ENCODE results near the gene DHX30.
"Not testable (repeated sequence)": the region's sequence is repeated elsewhere in the genome, so short reads cannot be mapped to it uniquely, and the experiment has no call there.

The DHX30 gene

DNA sequence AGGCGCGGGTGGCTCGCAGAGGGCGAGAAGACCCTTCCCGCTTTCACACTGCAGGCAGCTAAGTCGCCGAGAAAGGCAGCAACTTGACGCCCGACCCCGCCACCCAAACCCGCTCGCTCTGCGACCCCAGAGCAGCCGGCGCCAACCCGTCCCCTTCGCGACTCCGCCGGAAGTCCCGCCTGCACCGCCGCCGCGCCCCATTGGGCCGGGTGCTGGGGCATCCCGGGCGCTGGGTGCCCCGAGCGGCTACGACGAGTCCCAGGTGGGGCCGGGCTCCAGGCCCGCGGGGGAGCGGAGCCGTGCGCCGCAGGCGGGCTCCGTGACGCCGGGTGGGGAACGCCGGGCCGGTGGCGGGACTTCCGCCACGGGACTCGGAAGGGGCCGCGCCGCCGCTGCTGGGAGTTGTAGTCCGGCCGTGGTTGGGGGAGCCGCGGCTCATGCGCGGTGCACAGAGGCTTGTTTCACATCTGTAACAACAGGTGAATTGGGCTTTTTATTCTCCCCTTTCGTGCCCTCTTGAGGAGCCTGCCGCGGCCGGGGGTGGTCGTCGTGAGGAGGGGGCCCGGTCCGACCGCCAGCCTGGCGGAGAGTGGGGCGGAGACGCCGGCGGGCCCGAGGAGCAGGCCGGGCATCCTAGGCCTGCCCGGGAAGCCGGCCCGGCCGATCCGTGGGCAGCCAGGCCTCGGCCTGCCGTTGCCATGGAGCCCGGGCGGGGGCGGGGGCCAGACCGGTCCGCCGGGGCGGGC, at the start of gene DHX30:
DHX30 (plus strand) TSS at position 405 of the 746 bp plus-strand sequence. CDS start 7,546 bp downstream, outside the sequence.
- DNase-seq (ENCODE audit: low spot score), result peak; percentile 89

DNA sequence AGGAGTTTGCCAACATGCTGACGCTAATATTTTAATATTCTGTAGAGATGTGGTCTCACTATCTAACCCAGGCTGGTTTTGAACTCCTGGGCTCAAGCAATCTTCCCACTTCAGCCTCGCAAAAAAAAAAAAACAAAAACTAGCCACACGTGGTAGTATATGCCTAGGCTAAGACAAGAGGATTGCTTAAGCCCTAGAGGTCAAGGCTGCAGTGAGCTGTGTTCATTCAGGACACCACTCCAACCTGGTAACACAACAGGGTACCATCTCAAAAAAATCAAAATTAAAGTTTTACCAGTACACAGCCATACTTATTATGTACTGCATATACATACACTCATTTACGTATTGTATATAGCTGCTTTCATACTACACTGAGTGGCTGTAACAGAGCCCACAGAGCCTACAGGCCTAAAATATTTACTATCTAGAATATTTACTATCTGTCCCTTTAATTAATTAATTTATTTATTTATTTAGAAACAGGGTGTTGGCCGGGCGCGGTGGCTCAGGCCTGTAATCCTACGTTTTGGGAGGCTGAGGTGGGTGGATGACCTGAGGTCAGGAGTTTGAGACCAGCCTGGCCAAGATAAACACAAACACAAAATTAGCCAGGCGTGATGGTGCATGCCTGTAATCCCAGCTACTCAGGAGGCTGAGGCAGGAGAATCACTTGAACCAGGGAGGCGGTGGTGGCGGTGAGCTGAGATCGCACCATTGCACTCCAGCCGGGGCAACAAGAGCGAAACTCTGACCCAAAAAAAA, 44.5 kb upstream of the DHX30 start:
- DNase-seq (ENCODE audit: low spot score), result no peak

DNA sequence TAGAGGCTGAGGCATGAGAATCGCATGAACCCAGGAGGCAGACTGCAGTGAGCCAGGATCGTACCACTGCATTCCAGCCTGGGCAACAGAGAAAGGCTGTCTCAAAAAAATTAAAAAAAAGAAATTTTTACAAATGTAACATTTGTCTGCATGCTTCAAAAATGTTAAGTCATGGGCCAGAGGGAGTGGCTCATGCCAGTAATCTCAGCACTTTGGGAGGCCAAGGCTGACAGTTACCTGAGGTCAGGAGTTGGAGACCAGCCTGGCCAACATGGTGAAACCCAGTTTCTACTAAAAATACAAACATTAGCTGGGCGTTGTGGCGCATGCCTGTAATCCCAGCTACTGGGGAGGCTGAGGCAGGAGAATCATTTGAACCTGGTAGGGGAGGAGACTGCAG, 42.7 kb upstream of the DHX30 start:
- DNase-seq (ENCODE audit: low spot score), result not testable (repeated sequence)

- no peak for DNase-seq (ENCODE audit: low spot score)
Observed at GRCh38 chr3:47761046-47761445, 41.9 kb upstream of the DHX30 start.

DNA sequence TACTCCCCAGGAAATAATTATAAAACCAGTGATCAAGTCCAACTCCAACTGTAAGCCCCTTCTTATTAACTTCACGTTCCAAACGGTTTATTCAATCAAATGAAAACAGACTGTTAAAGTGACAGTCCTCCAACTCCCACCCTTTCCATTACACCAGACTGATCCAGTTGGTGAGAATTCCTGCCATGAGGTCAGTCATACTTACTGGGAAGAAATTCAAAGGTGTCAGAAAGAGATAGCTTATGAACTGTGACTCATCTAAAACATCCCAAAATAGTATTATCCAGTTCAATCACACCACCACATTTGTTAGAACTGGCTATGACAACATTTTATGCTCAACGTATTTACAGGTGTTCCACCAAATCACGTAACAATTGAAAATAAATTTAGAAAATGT, 40.7 kb upstream of the DHX30 start:
- no peak for DNase-seq (ENCODE audit: low spot score)

DNA sequence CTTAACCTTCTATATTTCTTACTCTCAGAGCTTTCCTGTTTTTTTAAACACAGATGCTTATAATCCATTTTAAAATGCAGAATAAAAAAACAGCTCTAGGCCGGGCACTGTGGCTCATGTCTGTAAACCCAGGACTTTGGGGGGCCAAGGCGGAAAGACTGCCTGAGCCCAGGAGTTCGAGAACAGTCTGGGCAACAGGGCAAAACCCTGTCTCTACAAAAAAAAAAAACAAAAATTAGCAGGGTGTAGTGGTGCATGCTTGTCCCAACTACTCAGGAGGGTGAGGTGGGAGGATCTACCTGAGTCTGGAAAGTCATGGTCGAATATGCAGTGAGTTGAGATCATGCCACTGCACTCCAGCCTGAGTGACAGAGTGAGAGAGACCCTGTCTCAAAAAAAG, 36.8 kb upstream of the DHX30 start:
- no peak for DNase-seq (ENCODE audit: low spot score)

- no peak for DNase-seq (ENCODE audit: low spot score)
Observed at GRCh38 chr3:47772047-47772446, 30.9 kb upstream of the DHX30 start.

DNA sequence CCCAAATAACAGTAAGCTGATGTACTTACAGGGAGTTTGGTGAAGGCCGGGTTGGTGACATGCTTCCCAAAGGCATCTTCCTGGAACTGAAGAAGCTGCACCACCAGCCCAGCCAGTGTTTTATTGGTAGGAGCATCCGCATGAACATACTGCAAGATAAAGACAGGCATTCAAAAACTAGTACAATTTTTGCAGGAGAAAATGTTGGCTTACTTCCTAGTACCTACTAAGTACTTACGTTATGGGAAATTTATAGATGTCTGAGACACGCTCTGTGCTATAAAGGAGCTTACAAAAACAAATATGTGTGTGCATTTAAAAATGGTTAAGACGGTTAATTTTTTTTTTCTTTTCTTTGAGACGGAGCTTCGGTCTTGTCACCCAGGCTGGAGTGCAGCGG, 30.1 kb upstream of the DHX30 start:
- no peak for DNase-seq (ENCODE audit: low spot score)

GRCh38 chr3:47778746-47779145, 24.2 kb upstream of the DHX30 start:
- DNase-seq (ENCODE audit: low spot score), result no peak

GRCh38 chr3:47780741-47781684, 21.9 kb upstream of the DHX30 start:
- DNase-seq (ENCODE audit: low spot score), result peak; percentile 63

- peak; percentile 94 for DNase-seq (ENCODE audit: low spot score)
Observed at GRCh38 chr3:47781685-47782445, 21.1 kb upstream of the DHX30 start, which contains the start of gene SMARCC1. Gene SMARCC1 (minus strand): TSS chr3:47781893. CDS start chr3:47781797, 96 bp downstream.

- DNase-seq (ENCODE audit: low spot score), result no peak
Observed at GRCh38 chr3:47782446-47783308, 20.3 kb upstream of the DHX30 start.

GRCh38 chr3:47783673-47784072, 19.3 kb upstream of the DHX30 start:
- DNase-seq (ENCODE audit: low spot score), result no peak

- DNase-seq (ENCODE audit: low spot score), result no peak
Observed at GRCh38 chr3:47791193-47791855, 11.6 kb upstream of the DHX30 start.

DNA sequence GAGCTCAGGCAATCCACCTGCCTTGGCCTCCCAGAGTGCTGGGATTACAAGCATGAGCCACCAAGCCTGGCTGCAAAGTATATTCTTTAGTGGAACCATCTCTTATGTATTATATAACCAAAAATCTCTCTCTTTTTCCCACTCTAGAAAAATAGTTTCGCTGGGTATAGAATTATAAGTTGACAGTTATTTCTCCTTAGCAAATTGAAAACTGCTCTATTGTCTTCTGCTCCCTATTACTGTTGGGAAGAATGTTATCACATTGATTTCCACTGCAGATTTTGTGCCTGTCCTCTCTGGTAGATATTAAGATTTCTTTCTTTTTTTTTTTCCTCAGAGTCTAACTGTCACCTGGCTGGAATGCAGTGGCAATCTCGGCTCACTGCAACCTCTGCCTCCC, 10.2 kb upstream of the DHX30 start:
- DNase-seq (ENCODE audit: low spot score), result no peak

- DNase-seq (ENCODE audit: low spot score), result no peak
Observed at GRCh38 chr3:47794544-47794943, 8.4 kb upstream of the DHX30 start.

GRCh38 chr3:47799733-47800132, 3.2 kb upstream of the DHX30 start:
- DNase-seq (ENCODE audit: low spot score), result no peak

GRCh38 chr3:47803480-47804025, 615 bp downstream of the DHX30 start:
- no peak for DNase-seq (ENCODE audit: low spot score)

GRCh38 chr3:47804577-47804976, 1.6 kb downstream of the DHX30 start:
- no peak for DNase-seq (ENCODE audit: low spot score)

Data from globus pallidus (tissue), 1 donor.